GM18526 (cell line): Measurements from ENCODE around the gene MTCL3.

Experiments
- POLR2A ChIP-seq: IDR thresholded peaks from 3 replicates; pipeline ENCODE4 v1.6.1; 2011; ENCODE audit not compliant: insufficient read length; ENCODE audit errors: extremely low read depth

The MTCL3 gene

DNA sequence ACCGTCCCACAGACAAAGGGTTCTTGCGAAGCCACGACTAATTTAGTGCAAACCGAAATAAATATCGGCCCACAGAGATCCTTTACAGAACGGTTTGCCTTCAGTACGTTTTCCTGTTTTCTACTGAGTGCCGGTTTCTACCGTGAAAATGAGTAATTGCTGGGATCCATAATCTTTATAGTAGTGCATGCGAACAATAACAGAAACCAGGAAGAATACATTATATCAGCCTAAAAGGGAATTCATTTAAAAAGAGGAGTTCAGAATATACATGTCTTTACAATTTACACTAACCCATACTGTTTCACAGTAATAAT lies 292 bp upstream of the MTCL3 start:
- no peak for TF ChIP-seq POLR2A

DNA sequence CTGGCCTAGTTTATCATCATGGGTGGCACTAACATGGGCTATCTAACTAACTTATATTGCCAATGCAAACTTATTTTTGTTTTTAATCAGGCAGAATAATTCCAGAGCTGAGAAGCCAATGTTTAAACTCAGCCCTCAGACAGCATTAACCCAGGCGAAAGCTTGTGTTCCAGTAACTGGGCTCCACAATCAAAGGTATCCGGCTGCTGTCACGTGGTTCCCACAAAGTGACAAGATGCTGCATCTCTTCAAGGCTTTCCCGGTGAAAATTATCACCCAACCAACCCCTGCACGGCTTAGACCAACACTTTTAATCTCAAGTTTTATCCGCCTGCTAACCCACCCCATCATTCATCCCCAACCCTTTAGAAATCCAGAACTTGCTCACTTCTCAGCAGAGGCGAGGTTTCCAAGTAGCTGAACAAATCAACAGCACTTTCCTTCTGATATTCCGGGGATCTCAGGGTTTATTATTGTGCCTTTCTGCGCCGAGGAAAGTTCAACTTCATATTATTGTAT lies 885 bp downstream of the MTCL3 start:
- TF ChIP-seq POLR2A = no peak

DNA sequence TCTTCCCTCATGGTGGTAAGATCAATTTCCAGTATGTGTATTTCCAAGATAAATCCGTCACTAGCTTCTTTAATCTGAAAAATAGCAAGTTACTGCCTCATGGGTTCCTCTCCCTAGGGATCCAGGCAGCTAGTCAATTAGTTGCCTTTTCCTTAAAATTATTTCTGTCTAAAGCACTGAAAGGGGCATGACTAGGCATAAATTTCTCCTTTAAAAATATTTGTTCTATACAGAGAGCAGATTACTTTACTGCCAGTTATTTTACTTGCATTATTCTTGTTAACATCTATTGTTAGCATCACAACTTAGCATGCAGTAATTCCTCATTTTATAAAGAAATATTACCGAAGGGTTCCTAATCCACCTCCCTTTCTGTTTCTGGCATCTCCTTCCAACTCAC lies 1.4 kb downstream of the MTCL3 start:
- no peak for TF ChIP-seq POLR2A

DNA sequence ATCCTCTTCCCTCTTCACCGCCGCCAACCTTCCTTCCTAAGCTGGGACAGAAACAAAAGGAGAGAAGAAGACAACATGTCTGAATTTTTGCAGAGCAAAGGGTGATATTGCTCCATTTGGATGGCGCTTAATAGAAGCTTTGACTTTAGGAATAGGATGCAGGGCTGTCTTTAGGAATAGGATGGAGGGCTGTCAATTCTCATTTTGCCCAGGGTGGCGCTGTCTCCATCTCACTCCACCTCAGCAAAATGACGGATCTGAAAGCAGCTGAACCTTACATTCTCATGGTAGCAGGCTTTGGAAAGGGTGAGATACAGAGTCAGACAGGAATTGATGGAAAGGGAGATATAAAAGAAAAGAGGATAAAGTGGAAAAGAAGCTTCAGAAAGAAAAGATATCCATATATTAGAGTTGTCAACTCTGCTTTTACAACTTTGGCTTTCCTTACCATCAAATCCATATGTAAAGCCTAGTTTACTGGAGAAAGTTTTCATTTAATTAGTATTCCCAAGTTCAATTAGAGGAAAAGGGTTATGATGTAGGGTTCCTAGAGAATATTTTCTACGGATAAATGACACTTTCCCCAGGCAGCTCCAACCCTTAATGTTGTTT lies 2.4 kb downstream of the MTCL3 start:
- no peak for TF ChIP-seq POLR2A

DNA sequence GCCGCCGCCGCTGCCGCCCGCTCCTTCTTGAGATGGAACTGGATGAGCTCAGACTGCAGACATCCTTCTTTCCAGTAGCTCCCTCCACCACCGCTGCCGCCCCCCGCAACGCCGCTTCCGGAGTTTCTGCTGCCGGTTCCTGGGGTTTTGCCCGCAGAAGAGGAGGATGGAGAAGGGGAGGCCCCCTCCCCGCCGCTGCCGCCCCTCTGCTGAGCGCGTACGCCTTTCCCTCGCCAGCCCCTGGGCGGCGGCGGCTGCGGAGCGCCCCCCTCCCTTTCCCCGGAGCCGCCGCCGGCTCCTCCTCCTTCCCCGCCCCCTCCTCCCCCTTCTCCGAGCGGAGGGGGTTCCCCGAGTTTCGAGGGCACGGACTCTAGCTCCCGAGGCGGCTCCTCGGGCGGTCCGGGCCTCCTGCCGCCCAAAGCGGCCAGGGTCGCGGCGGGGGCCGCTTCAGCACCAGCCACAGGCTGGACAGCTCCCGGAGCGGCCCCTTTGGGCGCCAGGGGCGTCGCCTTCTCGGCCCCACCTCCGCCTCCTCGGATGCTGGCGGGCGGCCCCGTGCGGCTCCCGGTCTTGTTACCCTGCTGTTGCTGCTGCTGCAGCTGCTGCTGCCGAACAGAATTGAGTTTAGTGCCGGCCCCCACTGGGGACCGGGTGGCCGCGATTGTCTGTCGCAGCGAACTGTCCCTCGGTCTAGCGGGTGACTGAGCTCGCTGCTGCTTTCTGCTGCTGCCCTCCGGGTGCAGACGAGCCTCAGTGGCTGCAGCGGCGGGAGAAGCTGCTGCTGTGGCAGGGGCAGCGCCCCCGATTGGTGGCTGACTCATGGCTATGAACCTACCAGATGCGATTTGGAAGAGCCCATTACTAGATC lies 3.1 kb downstream of the MTCL3 start:
- TF ChIP-seq POLR2A = no peak

DNA sequence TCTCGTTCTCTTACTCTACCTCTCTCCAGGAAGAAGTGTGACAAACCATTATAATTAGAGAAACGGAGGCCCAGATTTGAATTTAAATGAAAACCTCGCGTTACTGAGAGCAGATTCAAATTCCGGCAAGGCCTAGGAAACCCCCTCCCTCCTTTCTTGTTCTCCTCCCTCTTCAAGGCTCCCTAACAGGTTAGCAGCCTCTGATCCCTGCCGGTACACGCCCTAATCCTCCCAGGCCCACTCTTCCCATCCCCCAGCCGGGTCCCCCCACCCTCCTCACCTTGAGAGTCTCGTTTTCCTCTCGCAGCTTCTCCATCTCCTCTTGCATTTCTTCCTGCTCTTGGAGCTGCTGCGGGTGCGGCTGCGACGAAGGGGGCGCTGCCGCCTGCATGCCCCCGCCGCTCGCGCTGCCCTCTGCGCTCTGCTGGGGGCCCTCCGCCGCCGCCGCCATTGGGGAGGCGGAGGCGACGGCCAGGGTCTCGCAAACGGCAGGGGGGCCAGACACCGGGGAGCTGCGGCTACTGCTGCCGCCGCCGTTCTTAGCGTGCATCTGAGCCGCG lies 3.8 kb downstream of the MTCL3 start:
- no peak for TF ChIP-seq POLR2A

DNA sequence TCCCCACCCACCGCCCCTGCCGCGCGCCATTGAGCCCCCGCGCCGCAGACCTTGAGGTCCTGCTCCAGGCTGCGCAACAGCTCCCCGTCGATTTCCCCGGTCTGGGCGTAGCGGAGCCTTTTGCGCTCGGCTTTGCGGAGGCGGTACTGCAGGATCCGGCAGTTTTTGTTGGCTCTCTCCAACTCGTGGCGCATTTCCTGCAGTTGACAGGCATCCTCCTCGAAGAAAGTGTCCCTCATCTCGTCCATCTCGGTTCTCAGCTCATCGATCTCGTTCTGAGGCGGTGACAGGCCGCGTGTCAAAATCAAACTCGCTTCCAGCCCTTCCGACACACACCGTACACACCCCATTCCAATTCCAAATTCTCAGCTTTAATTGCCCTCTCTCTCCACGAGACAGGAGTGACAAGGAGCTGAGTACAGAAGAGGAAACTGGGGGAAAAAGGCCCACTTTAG lies 4.3 kb downstream of the MTCL3 start:
- TF ChIP-seq POLR2A = no peak

DNA sequence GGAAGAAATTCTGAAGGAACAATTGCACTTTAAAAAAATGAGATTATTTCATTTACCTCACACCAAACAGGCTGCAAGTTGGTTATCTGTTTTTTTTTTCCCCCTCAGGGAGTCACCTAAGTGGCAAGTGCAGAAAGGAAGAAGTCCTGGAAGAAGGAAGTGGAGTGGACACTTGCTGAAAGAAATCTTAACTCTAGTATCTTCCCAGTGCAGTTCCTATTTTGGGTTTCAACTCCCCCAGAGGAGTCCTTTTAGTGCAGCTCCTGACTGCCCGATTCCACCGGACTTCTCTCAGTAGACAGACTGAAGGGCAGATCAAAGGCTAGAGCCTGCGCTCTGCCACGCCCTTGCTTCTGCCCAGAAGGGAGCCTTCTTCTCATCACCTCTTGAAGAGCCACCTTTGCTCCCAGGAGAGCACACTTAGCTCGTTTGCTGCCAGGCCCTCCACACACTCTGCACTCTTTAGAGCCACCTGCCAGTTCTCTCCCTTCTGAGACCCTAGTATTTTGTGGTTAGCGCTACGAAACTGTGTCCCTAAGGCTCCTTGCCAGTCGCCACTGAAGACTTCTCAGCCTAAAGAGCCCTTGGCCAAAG lies 4.9 kb downstream of the MTCL3 start:
- TF ChIP-seq POLR2A = no peak

DNA sequence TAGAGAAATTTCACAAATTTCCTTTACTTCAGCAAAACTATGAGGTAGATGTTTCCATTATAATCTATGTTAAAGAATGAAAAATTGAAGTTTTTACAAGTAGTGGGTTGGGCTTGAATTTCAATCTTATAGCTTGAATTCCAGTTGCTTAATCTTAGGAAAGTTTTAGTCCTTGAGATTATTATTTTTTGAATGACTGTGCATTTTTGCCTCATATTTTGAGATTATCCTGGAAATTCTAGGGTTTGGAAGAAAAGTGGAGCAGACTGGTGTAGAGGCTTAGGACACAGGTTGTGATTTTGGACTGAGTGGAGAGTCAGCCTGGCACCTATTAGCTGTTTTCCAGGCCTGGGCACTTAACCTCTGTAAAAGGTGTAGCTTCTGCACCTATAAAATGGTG lies 5.7 kb downstream of the MTCL3 start:
- TF ChIP-seq POLR2A = no peak

DNA sequence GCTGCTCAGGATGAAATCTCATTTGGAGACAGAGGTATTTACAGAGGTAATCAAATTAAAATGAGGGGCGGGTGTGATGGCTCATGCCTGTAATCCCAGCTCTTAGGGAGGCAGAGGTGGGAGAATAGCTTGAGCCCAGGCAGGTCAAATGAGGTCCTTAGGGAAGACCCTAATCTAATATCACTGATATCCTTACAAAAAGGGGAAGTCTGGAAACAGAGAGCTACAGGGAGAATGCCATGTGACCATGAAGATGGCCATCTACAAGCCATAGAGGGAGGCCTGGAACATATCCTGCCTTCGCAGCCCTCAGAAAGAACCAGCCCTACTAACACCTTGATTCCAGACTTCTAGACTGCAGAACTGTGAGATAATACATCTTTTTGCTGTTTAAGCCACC lies 8.3 kb downstream of the MTCL3 start:
- TF ChIP-seq POLR2A = no peak

DNA sequence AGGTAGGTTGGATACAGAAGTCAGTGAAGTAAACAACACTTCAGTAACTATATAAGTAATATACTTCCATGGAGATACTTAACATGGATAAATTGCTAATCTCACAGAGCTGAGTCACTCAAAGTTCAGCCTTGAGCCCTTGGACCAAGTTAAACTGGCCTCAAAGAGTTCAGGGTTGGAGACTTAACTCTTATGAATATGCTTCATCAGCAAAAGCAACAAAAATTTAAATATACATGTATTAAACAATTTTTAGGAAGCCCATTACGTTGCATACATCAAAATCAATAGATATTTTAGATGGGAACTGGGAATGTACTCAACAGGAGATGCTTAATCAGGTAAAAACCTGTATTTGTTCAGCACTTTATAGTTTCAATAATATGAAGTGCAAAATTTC lies 12.2 kb downstream of the MTCL3 start:
- no peak for TF ChIP-seq POLR2A

DNA sequence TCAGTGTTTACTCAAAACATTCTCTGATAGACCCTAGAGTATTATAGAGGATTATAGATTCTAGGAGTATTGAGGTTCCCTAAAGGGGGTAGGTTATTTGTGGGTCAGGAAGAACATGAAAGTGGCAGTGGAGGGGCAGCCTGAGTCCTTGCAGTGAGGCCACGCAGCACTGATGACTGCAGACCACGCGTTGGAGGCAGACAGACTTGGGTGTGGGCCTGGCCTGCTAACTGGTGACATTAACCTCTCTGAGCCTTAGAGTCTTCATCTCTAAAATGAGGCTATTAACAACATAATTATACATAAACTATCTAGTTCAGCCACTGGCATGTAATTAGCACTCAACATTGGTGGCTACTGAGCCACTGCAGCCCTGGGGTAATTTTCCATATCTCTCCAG lies 16.1 kb downstream of the MTCL3 start:
- no peak for TF ChIP-seq POLR2A

DNA sequence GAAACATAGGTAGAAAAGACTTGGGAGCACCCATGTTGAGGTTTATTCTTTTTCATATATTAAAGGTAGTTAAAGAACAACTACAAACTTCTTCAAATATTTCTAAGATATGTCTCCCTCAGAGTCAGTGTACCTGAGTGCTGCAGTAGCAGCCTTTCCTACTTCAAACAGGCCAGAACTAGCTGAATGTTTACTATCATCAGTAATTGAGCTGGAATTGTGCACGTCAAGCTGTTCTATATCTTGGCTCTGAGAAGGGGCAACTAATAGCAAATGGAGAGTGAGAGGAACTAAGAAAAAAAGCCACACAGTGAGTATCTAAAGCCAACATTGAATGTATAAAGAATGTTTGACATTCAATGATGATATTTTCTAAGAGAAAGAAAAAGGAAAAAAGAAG lies 21.7 kb downstream of the MTCL3 start:
- TF ChIP-seq POLR2A = no peak

DNA sequence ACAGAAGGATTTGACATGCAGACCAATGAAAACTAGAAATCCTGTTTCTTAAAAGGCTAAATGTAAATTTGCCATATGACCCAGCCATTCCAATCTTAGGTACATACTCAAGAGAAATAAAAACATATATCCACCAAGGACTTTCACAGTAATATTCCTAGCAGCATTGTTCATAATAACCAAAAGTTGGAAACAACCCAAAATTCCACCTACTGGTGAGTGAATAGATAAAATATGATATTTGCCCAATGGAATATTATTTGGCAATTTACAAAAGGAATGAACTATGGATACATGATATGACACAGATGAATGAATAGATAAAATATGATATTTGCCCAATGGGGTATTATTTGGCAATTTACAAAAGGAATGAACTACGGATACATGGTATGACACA lies 22.7 kb downstream of the MTCL3 start:
- no peak for TF ChIP-seq POLR2A

DNA sequence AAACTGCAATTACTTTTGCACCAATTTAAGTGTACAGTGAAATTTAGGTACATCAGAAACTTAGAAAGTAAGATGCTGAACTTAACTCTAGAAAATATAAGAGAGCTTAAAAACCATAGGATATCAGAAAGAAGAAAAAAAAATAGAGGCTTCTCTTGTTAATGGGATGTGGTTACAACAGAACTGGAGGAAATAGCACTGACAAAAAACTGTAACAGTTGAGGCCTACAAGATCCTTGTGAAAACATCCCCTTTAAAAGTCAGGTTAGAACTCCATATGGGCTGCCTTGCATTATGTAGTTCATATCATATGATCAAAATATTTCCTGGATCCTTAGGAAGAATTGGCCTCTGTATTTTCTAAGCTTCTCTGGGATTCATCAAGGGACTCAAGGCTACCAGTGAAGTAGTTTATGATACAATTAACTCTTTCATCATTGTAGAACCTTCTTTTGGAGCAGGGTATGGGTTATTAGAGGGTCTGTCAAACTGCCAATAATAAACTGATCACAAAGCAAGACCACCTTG lies 24.8 kb downstream of the MTCL3 start:
- no peak for TF ChIP-seq POLR2A

DNA sequence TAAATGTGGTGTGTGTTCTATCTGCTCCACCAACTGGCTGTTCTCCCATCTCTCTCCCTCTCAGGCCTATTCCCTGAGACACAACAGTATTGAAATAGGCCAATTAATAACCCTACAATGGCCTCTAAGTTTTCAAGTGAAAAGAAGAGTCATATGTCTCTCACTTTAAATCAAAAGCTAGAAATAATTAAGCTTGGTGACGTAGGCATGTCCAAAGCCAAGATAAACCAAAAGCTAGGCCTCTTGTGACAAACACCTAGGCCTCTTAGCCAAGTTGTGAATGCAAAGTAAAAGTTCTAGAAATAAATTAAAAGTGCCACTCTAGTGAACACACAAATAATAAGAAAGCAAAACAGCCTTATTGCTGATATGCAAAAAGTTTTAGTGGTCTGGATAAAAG lies 29.9 kb downstream of the MTCL3 start:
- no peak for TF ChIP-seq POLR2A
